GM12878 (cell line): ENCODE measurements around the gene SNRPD3. TPM values are rescaled to one million over a fixed set of nuclear protein-coding genes. Genes with fewer than 3 reads are reported as not detected.

ENCODE experiments used
- ATAC-seq: fragments of 200-7000 bp; cut with Tn5 transposase; 3 replicates; pipeline ENCODE4 v1.9.1; 2020; ENCODE audit warnings: mild to moderate bottlenecking, moderate library complexity
- BruUV-seq: library from RNA; stranded (reverse); fragments of 400-500 nt; replicated peaks from 2 replicates; lab custom pipeline; 2021; lab: Mats Ljungman, UMichigan
- CTCF ChIA-PET: fragments of 300-600 bp; sonication (Branson Sonifier 250); formaldehyde crosslinking; extraction: SDS; loops from one replicate; lab custom pipeline; 2021; ENCODE audit warnings: inconsistent platforms; lab: Yijun Ruan, JAX
- POLR2A ChIA-PET: fragments of 350-600 bp; formaldehyde crosslinking; extraction: SDS; loops from one replicate; lab custom pipeline; 2021; ENCODE audit warnings: inconsistent platforms; lab: Charles Lee
- RAD21 ChIA-PET: fragments of 300-600 bp; sonication (Branson Sonifier 250); formaldehyde crosslinking; loops from one replicate; lab custom pipeline; 2023; ENCODE audit warnings: antibody characterized with exemption; ENCODE audit not compliant: unreplicated experiment; lab: Charles Lee
- SMC1A ChIA-PET: fragments of 300-600 bp; sonication (Branson Sonifier 250); formaldehyde crosslinking; loops from one replicate; lab custom pipeline; 2023; ENCODE audit not compliant: unreplicated experiment, uncharacterized antibody; lab: Charles Lee
- DNase-seq: peaks from one replicate; pipeline ENCODE4 v3.0.0-alpha.2; 2011; ENCODE audit warnings: low read depth, low spot score
- FAIRE-seq: peaks from 3 replicates; lab custom pipeline; 2011; peaks lifted over from hg19 to GRCh38; lab: Jason Lieb, UNC
- H2AFZ ChIP-seq: 2 replicates; pipeline ENCODE4 v1.6.0; 2011; ENCODE audit warnings: low read depth, low read length, control low read depth; ENCODE audit not compliant: control insufficient read depth
- H3K27ac ChIP-seq: 2 replicates; pipeline ENCODE4 v1.5.1; 2011; ENCODE audit warnings: control low read depth; ENCODE audit not compliant: control insufficient read depth, insufficient read depth
- H3K27me3 ChIP-seq, 2 experiments: replicated peaks in 1 of 2; 2 replicates each; pipeline versions ENCODE4 v1.6.0 to v1.6.1; 2011; ENCODE audit warnings: low read length in 1 of 2; ENCODE audit not compliant: control insufficient read depth in 2 of 2, insufficient read depth in 2 of 2
- H3K36me3 ChIP-seq, 2 experiments: 2 replicates each; pipeline ENCODE4 v1.5.1; 2011; ENCODE audit warnings: low read length in 1 of 2; ENCODE audit not compliant: control insufficient read depth in 2 of 2, insufficient read depth in 2 of 2
- H3K4me1 ChIP-seq: 2 replicates; pipeline ENCODE4 v1.6.1; 2011; ENCODE audit warnings: mild to moderate bottlenecking, low read length, moderate library complexity, mixed read lengths; ENCODE audit not compliant: control insufficient read depth, insufficient read depth
- H3K4me2 ChIP-seq: 2 replicates; pipeline ENCODE4 v1.6.0; 2011; ENCODE audit warnings: control low read depth; ENCODE audit not compliant: control insufficient read depth, insufficient read depth
- H3K4me3 ChIP-seq: fragments of 200-600 bp; sonication (generic); 2 replicates; pipeline ENCODE4 v1.5.1; 2016
- H3K79me2 ChIP-seq: 2 replicates; pipeline ENCODE4 v1.6.0; 2011; ENCODE audit warnings: low read length; ENCODE audit not compliant: control insufficient read depth, insufficient read depth
- H3K9ac ChIP-seq: 2 replicates; pipeline ENCODE4 v1.8.0; 2011; ENCODE audit warnings: low read length, control low read depth, mixed read lengths; ENCODE audit not compliant: control insufficient read depth, insufficient read depth
- H3K9me3 ChIP-seq: replicated peaks from 3 replicates; pipeline ENCODE4 v1.5.1; 2011; ENCODE audit warnings: mild to moderate bottlenecking, low read length; ENCODE audit not compliant: control insufficient read depth, insufficient read depth
- H4K20me1 ChIP-seq: 2 replicates; pipeline ENCODE4 v1.6.0; 2011; ENCODE audit not compliant: control insufficient read depth, insufficient read depth
- ATF3 ChIP-seq: IDR thresholded peaks from 2 replicates; pipeline ENCODE4 v1.6.1; 2011; ENCODE audit warnings: low read depth, mild to moderate bottlenecking, low read length, moderate library complexity, borderline replicate concordance; ENCODE audit errors: extremely low read depth
- CHD1 ChIP-seq: IDR thresholded peaks from 2 replicates; pipeline ENCODE4 v1.6.1; 2012; ENCODE audit warnings: low read depth, low read length, improper control_type of control experiment
- EGR1 ChIP-seq, 2 experiments: IDR thresholded peaks; 1 replicate in 1 of 2; 2 replicates in 1 of 2; pipeline ENCODE4 v1.6.1; 2011 to 2012; ENCODE audit warnings: low read depth in 2 of 2, low read length in 2 of 2, borderline replicate concordance in 1 of 2, mild to moderate bottlenecking in 1 of 2, moderate library complexity in 1 of 2
- FOS ChIP-seq: IDR thresholded peaks from 3 replicates; pipeline ENCODE4 v1.6.1; 2011; ENCODE audit warnings: borderline replicate concordance; ENCODE audit not compliant: insufficient read length; ENCODE audit errors: extremely low read depth
- FOXK2 ChIP-seq: fragments of 450-650 bp; IDR thresholded peaks from 2 replicates; pipeline ENCODE4 v1.6.1; 2017; ENCODE audit warnings: mild to moderate bottlenecking, moderate library complexity
- HDAC6 ChIP-seq: fragments of 200-600 bp; sonication (generic); IDR thresholded peaks from one replicate; pipeline ENCODE4 v1.8.0; 2017; ENCODE audit warnings: antibody characterized with exemption; ENCODE audit not compliant: unreplicated experiment
- JUND ChIP-seq: IDR thresholded peaks from 2 replicates; pipeline ENCODE4 v1.6.1; 2012; ENCODE audit warnings: low read depth, mild to moderate bottlenecking, low read length, improper control_type of control experiment, moderate library complexity
- NFXL1 ChIP-seq: fragments of 450-650 bp; IDR thresholded peaks from 2 replicates; pipeline ENCODE4 v1.6.1; 2017; ENCODE audit warnings: antibody characterized with exemption, mild to moderate bottlenecking, borderline replicate concordance
- POLR2AphosphoS2 ChIP-seq: IDR thresholded peaks from 2 replicates; pipeline ENCODE4 v1.6.1; 2011; ENCODE audit warnings: low read depth, mild to moderate bottlenecking, low read length, improper control_type of control experiment, moderate library complexity
- RUNX3 ChIP-seq: IDR thresholded peaks from 2 replicates; pipeline ENCODE4 v1.6.1; 2012; ENCODE audit warnings: low read length, inconsistent platforms
- SMAD5 ChIP-seq: IDR thresholded peaks from 2 replicates; pipeline ENCODE4 v1.6.1; 2016; ENCODE audit warnings: antibody characterized with exemption, low read depth
- TAF1 ChIP-seq: IDR thresholded peaks from 2 replicates; pipeline ENCODE4 v1.6.1; 2011; ENCODE audit warnings: mild to moderate bottlenecking, low read depth, low read length, borderline replicate concordance
- TCF12 ChIP-seq: IDR thresholded peaks from 2 replicates; pipeline ENCODE4 v1.6.1; 2011; ENCODE audit warnings: low read depth, mild to moderate bottlenecking, low read length
- YY1 ChIP-seq: IDR thresholded peaks from 2 replicates; pipeline ENCODE4 v1.6.1; 2011; ENCODE audit warnings: low read depth, mild to moderate bottlenecking, low read length
- ZBTB40 ChIP-seq: fragments of 450-650 bp; IDR thresholded peaks from 2 replicates; pipeline ENCODE4 v1.6.1; 2016; ENCODE audit warnings: mild to moderate bottlenecking, moderate library complexity, borderline replicate concordance
- ZNF207 ChIP-seq: fragments of 450-650 bp; IDR thresholded peaks from 2 replicates; pipeline ENCODE4 v1.6.1; 2014; ENCODE audit warnings: antibody characterized with exemption, mild to moderate bottlenecking, borderline replicate concordance
- ZNF384 ChIP-seq: IDR thresholded peaks from 2 replicates; pipeline ENCODE4 v1.6.1; 2012; ENCODE audit warnings: low read depth, mild to moderate bottlenecking, low read length, improper control_type of control experiment, borderline replicate concordance
- WGBS: methylation state at CpG from one replicate; pipeline ENCODE4 v1.1.6; 2016; ENCODE audit warnings: low lambda C conversion rate; ENCODE audit not compliant: insufficient replicate concordance, insufficient coverage; ENCODE audit errors: missing lambda C conversion rate; 5-methylcytosine and 5-hydroxymethylcytosine counted together
- in situ Hi-C: fragments of 300-500 bp; cut with MboI; formaldehyde crosslinking; loops from 9 replicates; pipeline ENCODE4 v1.14.3; 2018; ENCODE audit warnings: mixed read lengths
- intact Hi-C: fragments of 100-400 bp; cut with micrococcal nuclease; formaldehyde crosslinking; loops from one replicate; pipeline ENCODE4 v1.14.2; 2022; ENCODE audit not compliant: unreplicated experiment
- polyA plus RNA-seq, 11 experiments: library from polyadenylated mRNA; depleted of rRNA in 4 of 11; unstranded in 6 of 11; stranded (reverse) in 5 of 11; fragments of >200 nt; fragmentation: Nextera tagmentation in 4 of 11; fragmentation: Illumina TruSeq in 1 of 11; extraction: Ambion mirVana in 4 of 11; extraction: Trizol in 1 of 11; gene quantifications; 1 replicate in 1 of 11; 2 replicates in 10 of 11; pipeline versions ENCODE4 v1.2.1 to v1.2.3, GENCODE V29; 2011 to 2016; ENCODE audit warnings: inconsistent platforms in 2 of 11, missing spikeins in 2 of 11, low read depth in 1 of 11
- total RNA-seq, 4 experiments: library from RNA; depleted of rRNA in 3 of 4; stranded (reverse); fragments of >200 nt in 3 of 4; fragmentation: Illumina TruSeq in 1 of 4; extraction: Trizol in 1 of 4; gene quantifications; 2 replicates each; pipeline versions ENCODE4 v1.2.1 to v1.2.3, GENCODE V29; 2013 to 2021

SNRPD3 gene
- total and polyA plus RNA-seq, 10 of the 15 experiments (the other 5 are each of a cell fraction or from before 2014, with no cell fraction given), result 112 to 324 (median 242) TPM

GRCh38 chr22:24517446-24517845, 38.4 kb upstream of the SNRPD3 start:
- ATAC-seq (no peak), FAIRE-seq (no peak)
- H3K36me3 ChIP-seq, result no peaks in the 10 kb centered on the region
- SMC1A ChIA-PET, result interaction anchor here (0.8 to 1.4 kb wide), 9 partner anchors 9 to 186 kb away, joined by 3 to 12 read pairs (median 4); partner anchors contain the start of gene ADORA2A
- in situ Hi-C loops, result loop anchor here (5.0 kb wide), 1 partner anchor 85 kb away; no protein-coding TSS in a partner anchor
- H3K27ac ChIP-seq, result no peak overlapping the region
- WGBS, result 100% methylated on average over 2 of the region's 2 CpGs
- TF ChIP-seq EGR1 (IDR thresholded peaks at IDR 0.05; ENCODE audit: borderline replicate concordance in 1 of 2, low read depth in 2 of 2, low read length in 2 of 2), result no peak
- TF ChIP-seq SMAD5, result no peak
- TF ChIP-seq ZNF207, result no peak
- no peak for TF ChIP-seq ATF3
- no peak for TF ChIP-seq TCF12
- TF ChIP-seq JUND, result no peak
- no peak for TF ChIP-seq ZBTB40
- no peak for TF ChIP-seq ZNF384
- TF ChIP-seq HDAC6, result no peak
- TF ChIP-seq NFXL1, result no peak
- no peak for TF ChIP-seq CHD1
- no peak for TF ChIP-seq POLR2AphosphoS2
- TF ChIP-seq RUNX3, result no peak
- no peak for TF ChIP-seq TAF1
- no peak for TF ChIP-seq FOS
- no peak for TF ChIP-seq YY1
- TF ChIP-seq FOXK2, result no peak
- TF ChIP-seq, all 136 proteins: peak for 0
- BruUV-seq, result no TSS peak
- intact Hi-C loops, result no loop called here
- no peaks in the 10 kb centered on the region for H3K9me3 ChIP-seq
- ChIA-PET POLR2A (interaction anchor here (1.3 to 2.1 kb wide), 2 partner anchors 10 to 13 kb away, joined by 3 to 8 read pairs; no protein-coding TSS in a partner anchor), RAD21 (interaction anchor here (0.6 to 1.9 kb wide), 5 partner anchors 10 to 96 kb away, joined by 3 to 8 read pairs (median 4); no protein-coding TSS in a partner anchor), CTCF (interaction anchor here (0.6 to 5.8 kb wide), 13 partner anchors 8 to 245 kb away, joined by 3 to 39 read pairs (median 5); no protein-coding TSS in a partner anchor)
- no peak overlapping the region for H2AFZ ChIP-seq
- no peak for DNase-seq
- H3K27me3 ChIP-seq, result no peaks in the 10 kb centered on the region
- no peaks in the 10 kb centered on the region for H4K20me1 ChIP-seq
- peaks cover 42% of the 10 kb centered on the region for H3K4me1 ChIP-seq
- no peak overlapping the region for H3K4me3 ChIP-seq
- no peak overlapping the region for H3K9ac ChIP-seq
- H3K4me2 ChIP-seq, result no peak overlapping the region
- no peaks in the 10 kb centered on the region for H3K79me2 ChIP-seq
